Uterine smooth muscle cell (primary cell): ENCODE results near the gene CD300LG. TPM values are rescaled to one million over a fixed set of nuclear protein-coding genes. Genes with fewer than 3 reads are reported as not detected.

Experiments used
- total RNA-seq: library from RNA; depleted of rRNA; stranded (reverse); fragments of >200 nt; gene quantifications from 2 replicates; pipeline ENCODE4 v1.2.3, GENCODE V29; 2014

Gene CD300LG
- not detected in 2 replicates for total RNA-seq

GRCh38 chr17:43846963-43847371, at the start of gene CD300LG:
Gene CD300LG (plus strand): TSS chr17:43847176. CDS start chr17:43847217, 41 bp downstream.

GRCh38 chr17:43832976-43833829, 13.8 kb upstream of the CD300LG start, which contains the start of gene MPP3:
Gene MPP3 (minus strand): TSS chr17:43833146. CDS start chr17:43831906, 1,240 bp downstream.

GRCh38 chr17:43907425-43907981, 60.5 kb downstream of the CD300LG start, which contains the start of gene MPP2:
Gene MPP2 (minus strand): TSS chr17:43907536. CDS start chr17:43904460, 3,076 bp downstream.

Other genes starting within 250 kb of the CD300LG start
- under 0.01 TPM in 1 of 2 replicates, not detected in the other for gene MEOX1, start 185.3 kb upstream of the CD300LG start, total RNA-seq
- gene SOST, start 88.4 kb upstream of the CD300LG start, total RNA-seq = not detected in 2 replicates
- 55.0 and 65.4 TPM in 2 replicates for gene DUSP3, start 68.2 kb upstream of the CD300LG start, total RNA-seq
- under 0.01 TPM in 1 of 2 replicates, not detected in the other for gene CFAP97D1, start 66.7 kb upstream of the CD300LG start, total RNA-seq
- 16.2 and 24.5 TPM in 2 replicates for gene MPP3, start 14.0 kb upstream of the CD300LG start, total RNA-seq
- 2.1 and 3.9 TPM in 2 replicates for gene MPP2, start 60.4 kb downstream of the CD300LG start, total RNA-seq
- not detected in 2 replicates for gene PPY, start 95.3 kb downstream of the CD300LG start, total RNA-seq
- not detected in 2 replicates for gene PYY, start 106.8 kb downstream of the CD300LG start, total RNA-seq
- gene NAGS, start 157.4 kb downstream of the CD300LG start, total RNA-seq = 2.9 and 6.4 TPM in 2 replicates
- gene TMEM101, start 167.8 kb downstream of the CD300LG start, total RNA-seq = 88.3 and 104 TPM in 2 replicates
- 28.9 and 30.1 TPM in 2 replicates for gene LSM12, start 219.5 kb downstream of the CD300LG start, total RNA-seq
- gene G6PC3, start 223.6 kb downstream of the CD300LG start, total RNA-seq = 23.5 and 25.1 TPM in 2 replicates